DOHH2 (cell line): ENCODE results near the gene RNF207.

Experiments
- H3F3A ChIP-seq: fragments of 200-600 bp; sonication (generic), shearing (Covaris generic); 2 replicates; pipeline ENCODE4 v1.6.0; 2016; ENCODE audit warnings: antibody characterized with exemption, mild to moderate bottlenecking; ENCODE audit not compliant: control insufficient read depth, insufficient read depth
- H3K27ac ChIP-seq: fragments of 200-600 bp; sonication (generic); 2 replicates; pipeline ENCODE4 v1.5.1; 2014; ENCODE audit warnings: low read depth, mild to moderate bottlenecking, low read length, moderate library complexity
- H3K27me3 ChIP-seq: fragments of 200-600 bp; sonication (generic); 2 replicates; pipeline ENCODE4 v1.6.1; 2014; ENCODE audit warnings: mild to moderate bottlenecking, low read length, mixed read lengths; ENCODE audit not compliant: control insufficient read depth
- H3K36me3 ChIP-seq: fragments of 200-600 bp; sonication (generic); 2 replicates; pipeline ENCODE4 v1.6.1; 2014; ENCODE audit warnings: mild to moderate bottlenecking, low read length, moderate library complexity, mixed read lengths; ENCODE audit not compliant: control insufficient read depth
- H3K4me1 ChIP-seq: fragments of 200-600 bp; sonication (generic); 2 replicates; pipeline ENCODE4 v1.6.1; 2014; ENCODE audit warnings: mild to moderate bottlenecking, low read length, mixed read lengths; ENCODE audit not compliant: control insufficient read depth
- H3K4me2 ChIP-seq: fragments of 200-600 bp; sonication (generic); 2 replicates; pipeline ENCODE4 v1.6.0; 2014; ENCODE audit warnings: mild to moderate bottlenecking, low read length, moderate library complexity
- H3K4me3 ChIP-seq: fragments of 200-600 bp; sonication (generic); 2 replicates; pipeline ENCODE4 v1.5.1; 2014; ENCODE audit warnings: mild to moderate bottlenecking, low read length, mixed read lengths
- H3K79me2 ChIP-seq: fragments of 200-600 bp; sonication (generic); 2 replicates; pipeline ENCODE4 v1.6.1; 2014; ENCODE audit warnings: mild to moderate bottlenecking, low read length, mixed read lengths; ENCODE audit not compliant: control insufficient read depth
- H3K9me2 ChIP-seq: fragments of 200-600 bp; sonication (generic); replicated peaks from 2 replicates; pipeline ENCODE4 v1.6.1; 2014; ENCODE audit warnings: mild to moderate bottlenecking, low read length, mixed read lengths; ENCODE audit not compliant: control insufficient read depth
- H3K9me3 ChIP-seq: fragments of 200-600 bp; sonication (generic); 2 replicates; pipeline ENCODE4 v1.6.1; 2014; ENCODE audit warnings: antibody characterized with exemption, low read length, mixed read lengths; ENCODE audit not compliant: control insufficient read depth, insufficient read depth
- H4K20me1 ChIP-seq: fragments of 200-600 bp; sonication (generic); 2 replicates; pipeline ENCODE4 v1.6.0; 2014; ENCODE audit warnings: low read depth, mild to moderate bottlenecking, antibody characterized with exemption, low read length, moderate library complexity; ENCODE audit not compliant: control insufficient read depth, insufficient read depth
- EZH2phosphoT487 ChIP-seq: fragments of 200-600 bp; sonication (generic); IDR thresholded peaks from 2 replicates; pipeline ENCODE4 v1.6.1; 2017; ENCODE audit warnings: borderline replicate concordance, mild to moderate bottlenecking, antibody characterized with exemption, low read length, moderate library complexity, mixed read lengths
- TF ChIP-seq, protein P1 (sequence below): fragments of 200-600 bp; sonication (generic); IDR thresholded peaks from one replicate; pipeline ENCODE4 v1.5.1; 2014; ENCODE audit warnings: antibody characterized with exemption, mild to moderate bottlenecking, low read depth, low read length; ENCODE audit not compliant: poor library complexity, severe bottlenecking

The RNF207 gene

GRCh38 chr1:6247651-6248050 lies 41.7 kb downstream of the RNF207 start:
- Histone ChIP-seq H3K79me2 (no peaks in the 10 kb centered on the region), H3K4me3 (no peak overlapping the region), H4K20me1 (peaks cover 6% of the 10 kb centered on the region; the same call in 1 of the 2 replicates), H3K4me2 (no peak overlapping the region), H3K9me2 (no peaks in the 10 kb centered on the region), H3K36me3 (no peaks in the 10 kb centered on the region), H3K9me3 (no peaks in the 10 kb centered on the region), H3K4me1 (peaks cover 12% of the 10 kb centered on the region; the same call in 1 of the 2 replicates), H3K27ac (no peak overlapping the region), H3K27me3 (peaks cover 34% of the 10 kb centered on the region), H3F3A (peaks cover 3% of the 10 kb centered on the region; the same call in 1 of the 2 replicates)
- TF ChIP-seq, protein P1, sequence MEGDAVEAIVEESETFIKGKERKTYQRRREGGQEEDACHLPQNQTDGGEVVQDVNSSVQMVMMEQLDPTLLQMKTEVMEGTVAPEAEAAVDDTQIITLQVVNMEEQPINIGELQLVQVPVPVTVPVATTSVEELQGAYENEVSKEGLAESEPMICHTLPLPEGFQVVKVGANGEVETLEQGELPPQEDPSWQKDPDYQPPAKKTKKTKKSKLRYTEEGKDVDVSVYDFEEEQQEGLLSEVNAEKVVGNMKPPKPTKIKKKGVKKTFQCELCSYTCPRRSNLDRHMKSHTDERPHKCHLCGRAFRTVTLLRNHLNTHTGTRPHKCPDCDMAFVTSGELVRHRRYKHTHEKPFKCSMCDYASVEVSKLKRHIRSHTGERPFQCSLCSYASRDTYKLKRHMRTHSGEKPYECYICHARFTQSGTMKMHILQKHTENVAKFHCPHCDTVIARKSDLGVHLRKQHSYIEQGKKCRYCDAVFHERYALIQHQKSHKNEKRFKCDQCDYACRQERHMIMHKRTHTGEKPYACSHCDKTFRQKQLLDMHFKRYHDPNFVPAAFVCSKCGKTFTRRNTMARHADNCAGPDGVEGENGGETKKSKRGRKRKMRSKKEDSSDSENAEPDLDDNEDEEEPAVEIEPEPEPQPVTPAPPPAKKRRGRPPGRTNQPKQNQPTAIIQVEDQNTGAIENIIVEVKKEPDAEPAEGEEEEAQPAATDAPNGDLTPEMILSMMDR = no peak
- no peak for TF ChIP-seq EZH2phosphoT487

GRCh38 chr1:6248161-6248776 lies 42.4 kb downstream of the RNF207 start:
- TF ChIP-seq, protein P1 = no peak
- no peak for TF ChIP-seq EZH2phosphoT487
- peaks cover 6% of the 10 kb centered on the region; the same call in 1 of the 2 replicates for H4K20me1 ChIP-seq
- H3K4me3 ChIP-seq = no peak overlapping the region
- peaks cover 3% of the 10 kb centered on the region; the same call in 1 of the 2 replicates for H3F3A ChIP-seq
- H3K36me3 ChIP-seq = no peaks in the 10 kb centered on the region
- H3K27me3 ChIP-seq = peaks cover 29% of the 10 kb centered on the region
- H3K9me3 ChIP-seq = no peaks in the 10 kb centered on the region
- H3K27ac ChIP-seq = no peak overlapping the region
- H3K79me2 ChIP-seq = no peaks in the 10 kb centered on the region
- no peak overlapping the region for H3K4me2 ChIP-seq
- peaks cover 12% of the 10 kb centered on the region; the same call in 1 of the 2 replicates for H3K4me1 ChIP-seq
- no peaks in the 10 kb centered on the region for H3K9me2 ChIP-seq

GRCh38 chr1:6248932-6249738 lies 43.2 kb downstream of the RNF207 start:
- Histone ChIP-seq H3K9me2 (no peaks in the 10 kb centered on the region), H3K9me3 (no peaks in the 10 kb centered on the region), H3K4me3 (no peak overlapping the region), H3K4me2 (no peak overlapping the region), H3F3A (peaks cover 3% of the 10 kb centered on the region; the same call in 1 of the 2 replicates), H3K36me3 (no peaks in the 10 kb centered on the region), H4K20me1 (peaks cover 6% of the 10 kb centered on the region; the same call in 1 of the 2 replicates), H3K4me1 (peaks cover 12% of the 10 kb centered on the region; the same call in 1 of the 2 replicates), H3K27me3 (peaks cover 20% of the 10 kb centered on the region), H3K79me2 (no peaks in the 10 kb centered on the region), H3K27ac (no peak overlapping the region)
- TF ChIP-seq, protein P1 = no peak
- no peak for TF ChIP-seq EZH2phosphoT487
